AG04449 (cell line): Measurements from ENCODE around the gene NFIA.

Source experiments
- CTCF ChIA-PET: fragments of 350-600 bp; formaldehyde crosslinking; extraction: SDS; loops from one replicate; lab custom pipeline; 2021; ENCODE audit warnings: antibody characterized with exemption; lab: Yijun Ruan, JAX
- POLR2A ChIA-PET: fragments of 400-600, 350-600 bp; formaldehyde crosslinking; extraction: SDS; loops from one replicate; lab custom pipeline; 2020; ENCODE audit warnings: antibody characterized with exemption, inconsistent platforms; lab: Yijun Ruan, JAX
- DNase-seq: peaks from one replicate; pipeline ENCODE4 v3.0.0-alpha.2; 2010; ENCODE audit warnings: low read depth, low spot score
- H3K4me3 ChIP-seq: 2 replicates; pipeline ENCODE4 v1.5.1; 2011; ENCODE audit warnings: low read depth, mild to moderate bottlenecking, control low read depth, low read length
- TF ChIP-seq, protein P1 (sequence below): IDR thresholded peaks from one replicate; pipeline ENCODE4 v1.5.1; 2011; ENCODE audit warnings: mild to moderate bottlenecking, moderate library complexity, low read length, control low read depth, inconsistent platforms; ENCODE audit not compliant: insufficient read depth; ENCODE audit errors: missing control alignments

The NFIA gene

DNA sequence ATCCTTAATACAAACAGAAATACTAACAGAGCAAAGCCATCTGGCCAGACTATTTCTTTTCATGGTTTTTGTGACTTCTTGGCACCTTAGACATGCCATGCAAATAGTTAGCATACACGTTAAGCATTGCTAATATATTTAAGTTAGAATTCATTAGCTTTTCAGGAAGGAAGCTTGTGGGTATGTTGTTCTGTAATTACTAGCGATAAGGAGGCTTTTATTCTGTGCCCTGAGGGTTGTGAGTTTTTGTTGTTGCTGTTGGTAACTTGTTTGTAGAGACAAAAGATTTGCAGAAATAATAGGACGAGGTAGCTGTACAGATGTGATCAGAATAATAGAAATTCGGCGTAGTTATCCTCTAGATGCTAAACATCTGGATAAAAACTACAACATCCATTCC, 337.3 kb downstream of the NFIA start:
- no peak for DNase-seq
- TF ChIP-seq, protein P1, sequence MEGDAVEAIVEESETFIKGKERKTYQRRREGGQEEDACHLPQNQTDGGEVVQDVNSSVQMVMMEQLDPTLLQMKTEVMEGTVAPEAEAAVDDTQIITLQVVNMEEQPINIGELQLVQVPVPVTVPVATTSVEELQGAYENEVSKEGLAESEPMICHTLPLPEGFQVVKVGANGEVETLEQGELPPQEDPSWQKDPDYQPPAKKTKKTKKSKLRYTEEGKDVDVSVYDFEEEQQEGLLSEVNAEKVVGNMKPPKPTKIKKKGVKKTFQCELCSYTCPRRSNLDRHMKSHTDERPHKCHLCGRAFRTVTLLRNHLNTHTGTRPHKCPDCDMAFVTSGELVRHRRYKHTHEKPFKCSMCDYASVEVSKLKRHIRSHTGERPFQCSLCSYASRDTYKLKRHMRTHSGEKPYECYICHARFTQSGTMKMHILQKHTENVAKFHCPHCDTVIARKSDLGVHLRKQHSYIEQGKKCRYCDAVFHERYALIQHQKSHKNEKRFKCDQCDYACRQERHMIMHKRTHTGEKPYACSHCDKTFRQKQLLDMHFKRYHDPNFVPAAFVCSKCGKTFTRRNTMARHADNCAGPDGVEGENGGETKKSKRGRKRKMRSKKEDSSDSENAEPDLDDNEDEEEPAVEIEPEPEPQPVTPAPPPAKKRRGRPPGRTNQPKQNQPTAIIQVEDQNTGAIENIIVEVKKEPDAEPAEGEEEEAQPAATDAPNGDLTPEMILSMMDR, result no peak
- ChIA-PET CTCF (interaction anchor here (1.4 kb wide), 1 partner anchor 370 kb away, joined by 3 read pairs; no protein-coding TSS in a partner anchor), POLR2A (no interaction called here)
- H3K4me3 ChIP-seq, result no peak overlapping the region

DNA sequence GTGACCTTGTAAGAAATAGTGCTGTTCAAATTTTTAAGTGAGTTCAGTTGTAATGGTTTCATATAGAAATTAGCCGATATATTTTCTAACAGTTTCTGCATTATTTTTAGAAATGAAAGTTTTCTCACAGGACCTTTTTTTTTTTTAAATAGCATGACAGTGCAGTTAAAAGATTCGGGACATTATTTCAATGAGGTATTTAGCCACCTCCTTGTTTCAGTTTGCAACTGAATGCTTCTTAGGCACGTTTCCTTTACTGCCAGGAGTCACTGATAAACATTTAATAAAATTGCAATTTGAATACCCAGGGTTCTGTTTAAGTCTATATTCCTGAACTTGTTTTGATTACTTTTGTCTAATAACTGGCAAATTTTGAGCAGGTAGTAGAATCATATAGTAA, 337.9 kb downstream of the NFIA start:
- no peak overlapping the region for H3K4me3 ChIP-seq
- ChIA-PET POLR2A (no interaction called here), CTCF (interaction anchor here (1.4 kb wide), 1 partner anchor 370 kb away, joined by 3 read pairs; no protein-coding TSS in a partner anchor)
- TF ChIP-seq, protein P1, result no peak
- no peak for DNase-seq

DNA sequence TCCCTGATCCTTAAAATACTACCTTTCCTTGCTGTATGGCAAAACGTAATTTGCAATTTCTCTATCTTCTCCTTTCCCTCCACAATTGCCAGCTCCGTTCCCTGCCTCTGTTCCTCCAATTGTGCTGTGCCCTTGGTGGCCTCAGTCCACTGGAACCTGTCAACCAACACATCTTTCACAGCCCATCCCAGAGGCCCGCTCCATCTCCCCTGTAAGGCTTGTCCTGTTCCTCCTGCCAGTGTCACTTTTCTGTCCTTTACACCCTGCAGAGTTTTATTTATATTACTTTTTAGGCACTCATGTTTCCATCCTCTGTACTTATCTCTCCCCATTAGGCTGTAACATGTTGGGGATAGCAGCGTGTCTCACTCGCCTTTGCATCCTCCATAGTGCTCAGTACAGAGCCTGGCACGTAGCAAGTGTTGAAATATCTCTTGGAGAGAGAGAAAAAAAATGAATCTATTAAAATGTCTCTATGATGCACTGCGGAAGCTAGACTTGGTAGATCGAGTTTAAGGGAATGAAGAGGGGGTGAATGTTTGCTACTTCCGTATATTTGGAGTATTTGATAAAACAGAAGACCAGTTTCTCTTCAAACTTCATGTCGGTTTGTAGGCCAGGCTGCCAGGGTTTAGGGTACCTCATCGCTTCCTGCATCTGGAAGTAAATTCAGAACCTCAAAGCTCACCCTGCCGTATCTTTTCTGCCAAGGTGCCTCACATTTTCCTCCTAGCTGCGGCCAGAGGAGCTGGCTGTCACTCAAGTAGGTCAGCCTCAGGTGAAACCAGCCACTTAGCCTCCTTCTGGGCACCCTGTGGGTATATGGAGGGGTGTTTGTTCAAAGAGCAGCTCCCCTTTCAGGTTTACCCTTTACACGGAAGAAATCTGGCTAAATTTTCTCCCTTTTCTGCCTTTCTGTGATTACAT, 338.8 kb downstream of the NFIA start:
- TF ChIP-seq, protein P1, result no peak
- no peak for DNase-seq
- CTCF ChIA-PET, result interaction anchor here (1.0 kb wide), 1 partner anchor 432 kb away, joined by 3 read pairs; no protein-coding TSS in a partner anchor
- POLR2A ChIA-PET, result no interaction called here
- H3K4me3 ChIP-seq, result no peak overlapping the region

DNA sequence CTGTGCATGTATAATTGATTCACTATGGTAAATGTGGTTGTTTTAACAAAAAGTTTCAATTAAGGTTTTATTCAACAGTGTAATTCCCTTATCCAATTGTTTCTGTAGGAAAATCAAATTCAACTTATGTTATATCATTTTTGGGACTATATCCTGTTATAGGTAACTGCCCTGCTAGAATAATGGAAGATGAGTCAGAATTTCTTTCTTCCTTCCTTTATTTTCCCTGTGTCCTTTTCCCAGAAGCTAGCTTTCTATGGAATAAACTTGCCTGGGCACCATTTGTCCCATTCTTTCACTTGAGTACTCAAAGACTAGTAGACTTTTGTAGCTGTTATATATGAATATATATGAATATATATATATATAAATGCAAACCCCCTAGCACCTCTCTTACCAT, 341.3 kb downstream of the NFIA start:
- TF ChIP-seq, protein P1, result no peak
- ChIA-PET CTCF (interaction anchor here (0.8 kb wide), 1 partner anchor 16 kb away, joined by 3 read pairs; no protein-coding TSS in a partner anchor), POLR2A (no interaction called here)
- no peak for DNase-seq
- H3K4me3 ChIP-seq, result no peak overlapping the region

DNA sequence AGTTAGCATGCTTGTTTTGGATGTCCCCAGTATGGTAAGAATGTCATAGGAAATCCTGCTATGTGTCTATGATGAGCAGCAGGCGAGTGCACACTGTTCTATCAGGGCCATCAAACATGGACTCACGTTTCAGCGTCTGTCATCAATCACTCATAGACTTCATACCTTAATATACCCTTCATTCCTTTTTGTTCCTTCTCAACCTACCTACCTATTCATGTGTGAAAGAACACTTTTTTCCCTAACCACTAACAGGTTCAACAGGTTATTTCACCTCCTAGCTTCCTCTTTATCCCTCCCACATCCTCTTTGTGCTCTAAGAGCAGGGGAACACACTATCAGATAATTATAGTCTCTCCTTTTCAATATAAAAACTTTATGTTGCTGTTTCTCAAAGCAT, 342.0 kb downstream of the NFIA start:
- TF ChIP-seq, protein P1, result no peak
- POLR2A ChIA-PET, result no interaction called here
- no peak for DNase-seq
- CTCF ChIA-PET, result interaction anchor here (0.8 kb wide), 1 partner anchor 17 kb away, joined by 3 read pairs; no protein-coding TSS in a partner anchor
- no peak overlapping the region for H3K4me3 ChIP-seq

DNA sequence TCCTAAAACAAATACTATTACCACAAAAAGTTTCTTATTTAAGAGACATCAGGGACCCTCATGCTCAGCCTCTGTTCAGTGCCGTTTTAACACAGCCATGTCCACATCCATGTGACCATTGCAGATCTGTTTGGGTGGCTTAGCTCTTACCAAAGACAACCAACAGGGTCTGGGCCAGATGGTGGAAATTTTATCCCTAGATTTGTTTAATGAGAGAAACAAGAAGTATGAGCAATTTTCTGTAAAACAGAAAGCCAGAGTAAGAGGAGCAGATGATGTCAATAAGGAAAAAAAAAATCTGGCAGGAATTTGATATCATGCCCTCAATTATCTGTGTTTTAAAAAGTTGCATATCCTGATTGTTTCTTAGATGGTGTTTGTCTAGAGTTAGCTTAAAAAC, 342.7 kb downstream of the NFIA start:
- H3K4me3 ChIP-seq, result no peak overlapping the region
- POLR2A ChIA-PET, result no interaction called here
- DNase-seq, result no peak
- TF ChIP-seq, protein P1, result no peak
- CTCF ChIA-PET, result no interaction called here
